Chondrocyte (in vitro differentiated cells): Measurements from ENCODE around the gene GSTA2. TPM values are rescaled to one million over a fixed set of nuclear protein-coding genes. Genes with fewer than 3 reads are reported as not detected.
"Not testable (repeated sequence)": the region's sequence is repeated elsewhere in the genome, so short reads cannot be mapped to it uniquely, and the experiment has no call there.

Experiments used
- DNase-seq: peaks from one replicate; pipeline ENCODE4 v3.0.0; 2021; ENCODE audit warnings: mixed read lengths, low spot score
- H3K27ac Mint-ChIP-seq: one replicate; pipeline ENCODE4 v1.8.0; 2021; ENCODE audit warnings: mild to moderate bottlenecking, moderate library complexity, mixed read lengths; ENCODE audit not compliant: unreplicated experiment
- H3K27me3 Mint-ChIP-seq: 2 replicates; pipeline ENCODE4 v1.8.0; 2021; ENCODE audit warnings: low read depth, mixed read lengths
- H3K36me3 Mint-ChIP-seq: 2 replicates; pipeline ENCODE4 v1.8.0; 2021; ENCODE audit warnings: low read depth, mixed read lengths
- H3K4me1 Mint-ChIP-seq: 2 replicates; pipeline ENCODE4 v1.8.0; 2021; ENCODE audit warnings: low read depth, mild to moderate bottlenecking, mixed read lengths
- H3K4me3 Mint-ChIP-seq: one replicate; pipeline ENCODE4 v1.8.0; 2021; ENCODE audit warnings: mild to moderate bottlenecking, moderate library complexity, mixed read lengths; ENCODE audit not compliant: unreplicated experiment
- H3K9me3 Mint-ChIP-seq: 2 replicates; pipeline ENCODE4 v1.8.0; 2021; ENCODE audit warnings: low read depth, mixed read lengths
- total RNA-seq: library from RNA; stranded (reverse); gene quantifications from 3 replicates; pipeline ENCODE4 v1.2.1, GENCODE V29; 2021
- TF ChIP-seq, protein P1 (sequence below): fragments of 200-600 bp; sonication (generic); IDR thresholded peaks from 2 replicates; pipeline ENCODE4 v1.5.0; 2021; ENCODE audit warnings: antibody characterized with exemption, mild to moderate bottlenecking, moderate library complexity

GSTA2 gene
- total RNA-seq, 1 donor from 2014 or later, result not detected

DNA sequence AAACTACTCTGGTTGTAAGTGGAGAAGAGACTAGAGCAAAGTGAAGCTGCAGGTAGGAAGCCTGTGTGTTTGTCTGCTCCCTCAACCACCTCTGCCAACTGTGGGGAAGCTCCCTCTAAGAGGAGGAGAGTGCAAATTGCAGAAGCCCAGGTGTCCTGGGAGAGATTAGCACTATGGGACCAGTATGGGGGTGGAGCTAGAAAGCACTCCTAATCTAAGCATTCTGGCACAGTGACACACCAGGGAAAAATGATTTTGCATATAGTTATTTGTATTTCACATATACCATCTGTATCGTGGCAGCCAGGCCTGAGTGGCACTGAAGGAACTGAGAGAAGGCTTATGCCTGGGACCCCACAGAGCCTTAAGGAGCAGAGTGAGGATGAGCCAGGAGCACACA is 27.6 kb upstream of the GSTA2 start:
- H3K9me3 Mint-ChIP-seq, result peaks cover 13% of the 10 kb centered on the region
- TF ChIP-seq, protein P1, sequence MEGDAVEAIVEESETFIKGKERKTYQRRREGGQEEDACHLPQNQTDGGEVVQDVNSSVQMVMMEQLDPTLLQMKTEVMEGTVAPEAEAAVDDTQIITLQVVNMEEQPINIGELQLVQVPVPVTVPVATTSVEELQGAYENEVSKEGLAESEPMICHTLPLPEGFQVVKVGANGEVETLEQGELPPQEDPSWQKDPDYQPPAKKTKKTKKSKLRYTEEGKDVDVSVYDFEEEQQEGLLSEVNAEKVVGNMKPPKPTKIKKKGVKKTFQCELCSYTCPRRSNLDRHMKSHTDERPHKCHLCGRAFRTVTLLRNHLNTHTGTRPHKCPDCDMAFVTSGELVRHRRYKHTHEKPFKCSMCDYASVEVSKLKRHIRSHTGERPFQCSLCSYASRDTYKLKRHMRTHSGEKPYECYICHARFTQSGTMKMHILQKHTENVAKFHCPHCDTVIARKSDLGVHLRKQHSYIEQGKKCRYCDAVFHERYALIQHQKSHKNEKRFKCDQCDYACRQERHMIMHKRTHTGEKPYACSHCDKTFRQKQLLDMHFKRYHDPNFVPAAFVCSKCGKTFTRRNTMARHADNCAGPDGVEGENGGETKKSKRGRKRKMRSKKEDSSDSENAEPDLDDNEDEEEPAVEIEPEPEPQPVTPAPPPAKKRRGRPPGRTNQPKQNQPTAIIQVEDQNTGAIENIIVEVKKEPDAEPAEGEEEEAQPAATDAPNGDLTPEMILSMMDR, result no peak
- no peak for DNase-seq
- peaks cover 2% of the 10 kb centered on the region for H3K36me3 Mint-ChIP-seq
- peaks cover 4% of the 10 kb centered on the region for H3K4me1 Mint-ChIP-seq
- H3K27me3 Mint-ChIP-seq, result peaks cover under 1% of the 10 kb centered on the region
- no peak overlapping the region for H3K4me3 Mint-ChIP-seq
- H3K27ac Mint-ChIP-seq, result no peak overlapping the region

DNA sequence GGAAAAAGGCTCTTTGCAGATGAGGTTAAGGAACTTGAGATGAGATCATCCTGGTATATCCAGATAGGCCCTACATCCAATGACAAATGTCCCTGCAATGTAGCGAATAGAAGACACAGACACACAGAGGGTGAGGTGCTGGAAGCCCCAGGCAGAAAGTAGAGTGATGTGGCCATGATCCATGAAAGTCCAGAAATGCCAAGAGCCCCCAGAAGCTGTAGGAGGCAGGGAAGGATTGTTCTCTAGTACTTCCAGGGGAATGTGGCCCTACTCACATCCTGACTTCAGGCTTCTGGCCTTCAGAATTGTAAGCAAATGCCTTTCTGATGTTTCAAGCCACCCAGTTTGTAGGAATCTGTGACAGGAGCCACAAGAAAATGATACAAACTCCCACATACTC is 26.4 kb upstream of the GSTA2 start:
- peaks cover 13% of the 10 kb centered on the region for H3K9me3 Mint-ChIP-seq
- not testable (repeated sequence) for H3K27ac Mint-ChIP-seq, H3K27me3 Mint-ChIP-seq, H3K4me3 Mint-ChIP-seq, H3K36me3 Mint-ChIP-seq, DNase-seq, H3K4me1 Mint-ChIP-seq

DNA sequence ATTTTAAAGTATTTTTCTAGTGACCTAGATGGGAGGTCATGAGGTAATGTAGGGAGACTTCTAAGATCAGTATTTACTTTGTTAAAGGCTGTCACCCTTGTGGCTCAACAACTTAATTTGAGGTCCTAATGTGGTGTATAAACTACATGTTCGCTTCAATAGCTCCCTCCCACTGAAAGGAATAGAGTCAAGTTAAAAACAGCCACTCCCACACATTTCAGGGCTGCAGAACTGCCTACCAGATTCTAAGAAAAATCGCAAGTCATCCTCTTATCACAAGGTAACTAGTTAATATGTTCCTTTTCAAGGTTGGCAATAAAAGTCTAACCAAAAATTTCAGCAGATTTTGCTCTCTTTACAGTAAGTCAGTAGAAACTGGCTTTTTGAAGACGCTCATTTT is 25.2 kb upstream of the GSTA2 start:
- Mint-ChIP-seq H3K9me3 (peaks cover 13% of the 10 kb centered on the region), H3K4me1 (peaks cover 4% of the 10 kb centered on the region), H3K4me3 (no peak overlapping the region), H3K27ac (no peak overlapping the region), H3K27me3 (no peaks in the 10 kb centered on the region), H3K36me3 (peaks cover 2% of the 10 kb centered on the region)
- TF ChIP-seq, protein P1, result no peak
- no peak for DNase-seq

DNA sequence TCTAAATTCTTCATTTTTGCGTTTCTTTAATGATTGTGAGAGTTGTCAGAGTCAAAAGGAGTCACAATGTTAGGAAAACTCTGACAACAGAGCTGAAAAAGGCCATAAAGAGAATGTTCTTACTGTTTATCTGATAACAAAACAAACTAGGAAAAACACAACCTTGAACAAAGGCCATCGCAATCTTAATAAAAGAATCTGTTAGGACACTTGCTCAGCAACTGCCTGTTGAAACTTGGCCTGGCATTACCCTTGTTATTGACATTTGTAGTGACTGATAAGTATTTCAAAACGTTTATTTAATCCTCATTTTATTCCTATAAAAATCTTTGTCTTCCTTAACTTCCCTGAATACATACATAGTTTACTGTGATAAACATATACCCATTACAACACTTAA is 24.6 kb upstream of the GSTA2 start:
- Mint-ChIP-seq H3K9me3 (peaks cover 10% of the 10 kb centered on the region), H3K36me3 (peaks cover 2% of the 10 kb centered on the region), H3K4me1 (peaks cover 4% of the 10 kb centered on the region), H3K27ac (no peak overlapping the region), H3K27me3 (no peaks in the 10 kb centered on the region), H3K4me3 (no peak overlapping the region)
- DNase-seq, result no peak
- TF ChIP-seq, protein P1, result no peak

DNA sequence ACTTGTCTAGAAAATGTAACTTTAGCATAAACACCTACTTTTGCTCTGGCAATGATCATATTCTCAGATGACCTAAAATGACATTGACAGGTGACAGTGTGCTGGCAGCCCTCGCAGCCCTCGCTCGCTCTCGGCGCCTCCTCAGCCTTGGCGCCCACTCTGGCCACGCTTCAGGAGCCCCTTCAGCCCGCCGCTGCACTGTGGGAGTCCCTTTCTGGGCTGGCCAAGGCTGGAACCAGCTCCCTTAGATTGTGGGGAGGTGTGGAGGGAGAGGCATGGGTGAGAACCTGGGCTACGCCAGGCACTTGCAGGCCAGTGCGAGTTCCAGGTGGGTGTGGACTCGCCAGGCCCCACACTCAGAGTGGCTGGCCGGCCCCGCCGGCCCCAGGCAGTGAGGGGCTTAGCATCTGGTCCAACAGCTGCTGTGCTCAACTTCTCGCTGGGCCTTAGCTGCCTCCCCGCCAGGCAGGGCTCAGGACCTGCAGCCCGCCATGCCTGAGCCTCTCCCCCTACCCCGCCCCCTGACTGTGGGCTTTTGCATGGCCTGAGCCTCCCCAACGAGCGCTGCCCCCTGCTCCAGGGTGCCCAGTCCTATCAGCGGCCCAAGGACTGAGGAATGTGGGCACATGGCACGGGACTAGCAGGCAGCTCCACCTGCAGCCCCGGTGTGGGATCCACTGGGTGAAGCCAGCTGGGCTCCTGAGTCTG is 23.1 kb upstream of the GSTA2 start:
- no peaks in the 10 kb centered on the region for H3K27me3 Mint-ChIP-seq
- TF ChIP-seq, protein P1, result no peak
- H3K27ac Mint-ChIP-seq, result no peak overlapping the region
- peaks cover 2% of the 10 kb centered on the region for H3K9me3 Mint-ChIP-seq
- no peak for DNase-seq
- peaks cover 4% of the 10 kb centered on the region for H3K4me1 Mint-ChIP-seq
- no peaks in the 10 kb centered on the region for H3K36me3 Mint-ChIP-seq
- no peak overlapping the region for H3K4me3 Mint-ChIP-seq

DNA sequence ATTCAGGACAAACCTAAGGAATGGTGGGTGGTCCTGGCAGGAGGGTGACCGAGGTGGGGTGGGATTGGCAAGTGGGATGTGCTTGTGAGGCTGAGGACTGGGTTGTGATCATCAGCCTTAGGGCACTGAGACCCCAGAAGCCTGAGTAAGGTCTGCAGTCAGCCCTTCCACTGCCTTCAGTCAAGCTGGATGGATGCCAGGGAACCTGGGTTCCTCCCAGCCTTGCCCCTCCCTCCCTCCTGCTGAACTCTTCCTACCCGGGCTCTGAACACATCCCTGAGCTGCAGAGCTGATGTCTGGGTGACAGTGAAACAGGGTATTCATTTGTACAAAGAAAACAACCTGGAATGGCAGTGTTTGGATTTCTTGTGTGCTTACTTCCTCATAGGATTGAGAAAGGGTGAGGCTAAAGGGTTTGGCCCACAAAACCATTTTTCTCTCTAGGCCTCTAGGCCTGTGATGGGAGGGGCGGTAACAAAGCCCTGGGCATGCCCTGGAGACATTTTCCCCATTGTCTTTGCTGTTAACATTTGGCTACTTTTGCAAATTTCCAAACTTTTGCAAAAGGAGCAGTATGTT is 19.5 kb upstream of the GSTA2 start:
- H3K36me3 Mint-ChIP-seq, H3K9me3 Mint-ChIP-seq, DNase-seq, H3K4me1 Mint-ChIP-seq, H3K4me3 Mint-ChIP-seq, H3K27me3 Mint-ChIP-seq, H3K27ac Mint-ChIP-seq: not testable (repeated sequence)

DNA sequence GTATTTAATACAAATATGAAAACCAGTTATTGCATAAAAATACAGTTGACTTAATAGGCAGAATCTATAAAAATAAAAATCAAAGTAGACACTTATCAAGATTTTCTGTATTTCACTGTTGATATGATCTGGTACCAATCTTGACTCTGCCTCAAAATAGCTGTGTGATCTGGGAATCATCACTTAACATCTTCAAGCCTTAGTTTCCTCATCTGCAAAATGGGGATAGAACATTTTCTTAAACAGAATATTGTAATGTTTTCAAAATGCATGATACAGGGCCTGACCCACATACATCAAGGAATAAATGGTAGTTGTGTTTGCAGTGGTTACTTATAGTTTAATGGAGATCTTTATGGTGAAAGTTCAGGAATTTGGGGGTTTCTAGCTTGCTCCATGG is 18.9 kb upstream of the GSTA2 start:
- not testable (repeated sequence) for H3K4me3 Mint-ChIP-seq, H3K27ac Mint-ChIP-seq, H3K9me3 Mint-ChIP-seq, DNase-seq, H3K4me1 Mint-ChIP-seq, H3K36me3 Mint-ChIP-seq, H3K27me3 Mint-ChIP-seq
